GM19324 (cell line): ENCODE measurements around the gene ZNF680.
"Not testable (repeated sequence)": the region's sequence is repeated elsewhere in the genome, so short reads cannot be mapped to it uniquely, and the experiment has no call there.

Source experiments
- ATAC-seq: cut with Tn5 transposase; IDR thresholded peaks from one replicate; pipeline ENCODE4 v1.9.1; 2021; ENCODE audit warnings: mild to moderate bottlenecking, moderate library complexity; ENCODE audit not compliant: unreplicated experiment, low FRiP score

Gene ZNF680

GRCh38 chr7:64557601-64558322, 5.1 kb downstream of the ZNF680 start:
- no peak for ATAC-seq

GRCh38 chr7:64555046-64555445, 7.8 kb downstream of the ZNF680 start:
- no peak for ATAC-seq

- ATAC-seq, result not testable (repeated sequence)
These were observed 8.7 kb downstream of the ZNF680 start for GRCh38 chr7:64554188-64554587.

GRCh38 chr7:64551375-64552142, 11.3 kb downstream of the ZNF680 start:
- no peak for ATAC-seq

- no peak for ATAC-seq
These were observed 18.9 kb downstream of the ZNF680 start for GRCh38 chr7:64544010-64544409.

- ATAC-seq, result no peak
These were observed 21.2 kb downstream of the ZNF680 start for GRCh38 chr7:64541438-64542359.

GRCh38 chr7:64533756-64534155, 29.1 kb downstream of the ZNF680 start:
- no peak for ATAC-seq

- no peak for ATAC-seq
These were observed 34.1 kb downstream of the ZNF680 start for GRCh38 chr7:64528770-64529169.

- no peak for ATAC-seq
These were observed 41.4 kb downstream of the ZNF680 start for GRCh38 chr7:64521409-64521984.

GRCh38 chr7:64516451-64516850, 46.4 kb downstream of the ZNF680 start:
- ATAC-seq, result no peak

GRCh38 chr7:64515781-64516180, 47.1 kb downstream of the ZNF680 start:
- no peak for ATAC-seq

- no peak for ATAC-seq
These were observed 47.5 kb downstream of the ZNF680 start for GRCh38 chr7:64515330-64515729.

- ATAC-seq, result no peak
These were observed 53.3 kb downstream of the ZNF680 start for GRCh38 chr7:64509583-64509982.

- ATAC-seq, result no peak
These were observed 58.2 kb downstream of the ZNF680 start for GRCh38 chr7:64504581-64505120.

- ATAC-seq, result no peak
These were observed 64.6 kb downstream of the ZNF680 start for GRCh38 chr7:64498270-64498669.

GRCh38 chr7:64494912-64495461, 67.9 kb downstream of the ZNF680 start:
- no peak for ATAC-seq

GRCh38 chr7:64485623-64486022, 77.2 kb downstream of the ZNF680 start:
- no peak for ATAC-seq
